Fibroblast of peridontal ligament (primary cell): ENCODE data around the gene EPB41L2.
"Not testable (repeated sequence)": the region's sequence is repeated elsewhere in the genome, so short reads cannot be mapped to it uniquely, and the experiment has no call there.

Experiments
- DNase-seq: peaks from one replicate; pipeline ENCODE4 v3.0.0-alpha.2; 2010; ENCODE audit errors: extremely low read depth

EPB41L2 gene

DNA sequence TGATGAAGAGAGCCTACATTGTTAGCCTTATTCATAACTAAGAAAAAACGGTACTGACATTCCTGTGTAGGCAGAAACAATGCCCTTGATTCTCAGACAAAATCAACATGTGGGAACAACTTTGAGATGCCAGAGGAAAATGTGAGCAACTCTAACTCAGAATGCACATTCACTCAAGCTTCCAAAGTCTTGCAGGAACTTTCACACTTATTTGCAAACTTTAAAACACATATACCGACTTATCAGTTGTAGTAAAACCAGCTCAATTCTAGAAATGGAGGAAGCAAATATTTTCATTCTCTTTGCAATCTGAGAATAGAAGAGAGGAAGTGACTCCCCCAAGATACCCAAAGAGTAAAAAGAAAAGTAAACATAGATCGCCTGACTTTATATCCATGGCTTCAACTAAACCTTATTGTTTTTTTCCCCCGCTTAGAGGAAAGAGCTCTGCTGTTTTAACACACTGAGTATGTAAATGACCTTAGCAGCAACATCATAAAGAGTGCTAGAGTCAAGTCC, 117.6 kb downstream of the EPB41L2 start:
- DNase-seq: peak; percentile 69

DNA sequence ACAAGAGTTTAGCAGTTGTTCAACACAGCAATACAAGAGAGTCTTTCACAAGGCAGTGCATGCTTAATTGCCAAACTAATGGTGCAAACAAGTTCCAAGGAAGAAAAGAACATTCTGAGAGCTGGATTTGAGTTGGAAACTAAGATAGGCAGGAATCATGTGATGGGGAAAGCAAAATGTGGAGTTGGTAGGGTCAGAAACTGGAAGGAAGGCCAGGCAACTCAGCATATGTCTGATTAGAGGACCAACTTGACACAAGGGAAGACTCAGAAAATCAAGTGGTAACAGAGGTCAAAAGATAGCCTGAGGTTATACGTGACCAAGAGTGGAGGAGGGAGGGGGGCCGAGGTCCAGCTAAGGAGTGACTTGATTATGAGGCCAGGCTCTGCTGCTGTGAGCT, 118.6 kb downstream of the EPB41L2 start:
- no peak for DNase-seq

DNA sequence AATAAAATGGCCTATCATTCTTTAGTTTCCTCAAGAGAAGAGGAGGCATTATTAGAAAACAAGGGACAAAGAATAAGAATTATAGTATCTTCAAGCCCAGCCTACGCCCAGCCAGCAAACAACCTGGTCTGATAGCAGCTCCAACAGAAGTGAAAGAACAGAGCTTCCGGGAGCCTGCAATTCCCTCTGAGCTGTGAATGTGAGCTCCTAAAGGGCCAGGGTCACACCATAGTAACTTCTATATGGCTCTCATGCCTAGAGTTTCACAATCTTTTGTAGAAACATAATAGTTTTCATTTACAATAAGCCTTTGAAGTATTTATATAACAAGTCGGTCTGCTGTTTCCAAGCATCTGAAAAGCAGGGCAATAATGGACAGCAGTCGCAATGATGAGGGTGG, 119.3 kb downstream of the EPB41L2 start:
- DNase-seq: no peak

DNA sequence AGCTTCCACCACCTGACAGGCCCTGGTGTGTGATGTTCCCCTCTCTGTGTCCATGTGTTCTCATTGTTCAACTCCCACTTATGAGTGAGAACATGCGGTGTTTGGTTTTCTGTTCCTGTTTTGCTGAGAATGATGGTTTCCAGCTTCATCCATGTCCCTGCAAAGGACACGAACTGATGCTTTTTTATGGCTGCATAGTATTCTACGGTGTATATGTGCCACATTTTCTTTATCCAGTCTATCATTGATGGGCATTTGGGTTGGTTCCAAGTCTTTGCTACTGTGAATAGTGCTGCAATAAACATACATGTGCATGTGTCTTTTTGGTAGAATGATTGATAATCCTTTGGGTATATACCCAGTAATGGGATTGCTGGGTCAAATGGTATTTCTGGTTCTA, 120.3 kb downstream of the EPB41L2 start:
- not testable (repeated sequence) for DNase-seq

DNA sequence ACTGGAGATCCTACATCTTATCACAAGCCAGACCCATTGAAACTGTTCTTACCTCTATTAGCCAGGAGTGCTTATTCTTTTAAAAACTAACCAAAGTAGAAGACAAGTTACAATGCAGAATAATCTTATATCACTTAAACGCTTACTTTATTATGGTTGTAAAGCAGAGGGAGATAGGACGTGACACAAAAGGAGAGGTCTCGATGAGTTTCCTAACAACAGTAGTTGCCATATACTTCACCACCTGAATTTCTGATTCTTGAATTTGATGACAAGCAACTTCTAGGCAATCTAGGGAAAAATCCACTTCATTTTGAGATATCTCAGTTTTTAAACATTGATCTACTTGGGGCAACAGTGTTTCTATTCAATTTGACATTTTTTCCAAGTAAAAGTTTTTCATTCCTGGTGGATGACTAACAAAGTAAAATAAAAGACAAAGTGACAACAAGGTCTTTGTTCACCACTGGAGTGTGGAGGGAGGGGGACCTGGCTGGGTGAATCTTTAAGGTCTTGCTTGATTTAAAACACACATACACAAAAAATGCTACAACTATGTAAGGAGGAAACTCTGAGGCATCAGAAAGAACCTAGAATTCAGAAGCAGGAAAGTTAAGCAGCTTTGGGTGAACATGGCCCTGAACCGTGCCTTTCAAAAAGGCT, 125.0 kb downstream of the EPB41L2 start:
- DNase-seq: no peak

DNA sequence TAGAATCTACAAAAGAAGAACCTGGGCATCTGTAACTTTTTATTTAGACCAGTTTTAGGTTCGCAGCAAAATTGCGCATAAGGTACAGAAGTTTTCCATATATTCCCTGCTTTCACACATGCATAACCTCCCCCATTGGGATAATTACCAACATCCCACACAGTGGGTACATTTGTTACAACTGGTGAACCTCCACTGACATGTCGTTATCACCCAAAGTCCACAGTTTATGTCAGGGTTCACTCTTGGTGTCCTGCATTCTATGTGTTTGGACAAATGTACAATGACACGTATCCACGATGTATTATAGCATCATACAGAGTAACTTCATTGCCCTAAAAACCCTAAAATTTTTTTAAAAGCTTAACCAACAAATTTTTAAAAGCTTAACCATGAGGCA, 126.1 kb downstream of the EPB41L2 start:
- no peak for DNase-seq

DNA sequence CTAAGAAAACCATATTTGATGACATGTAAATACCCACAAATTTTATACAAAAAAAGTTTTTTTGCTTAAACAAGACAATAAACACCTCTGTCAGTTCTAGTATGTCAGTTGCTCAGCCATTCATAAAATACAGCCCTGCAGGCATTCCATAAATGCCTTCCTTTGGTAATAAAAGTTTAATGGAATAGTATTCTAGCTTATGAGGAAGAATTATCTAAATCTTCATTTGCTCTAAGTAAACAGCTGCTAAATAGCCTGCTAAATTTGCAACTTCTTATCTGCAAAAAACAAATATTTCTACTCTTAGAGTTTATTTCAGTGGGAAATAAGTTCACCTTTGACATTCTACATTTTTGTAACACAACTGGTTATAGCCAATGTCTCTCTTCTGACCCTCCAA, 127.1 kb downstream of the EPB41L2 start:
- no peak for DNase-seq

DNA sequence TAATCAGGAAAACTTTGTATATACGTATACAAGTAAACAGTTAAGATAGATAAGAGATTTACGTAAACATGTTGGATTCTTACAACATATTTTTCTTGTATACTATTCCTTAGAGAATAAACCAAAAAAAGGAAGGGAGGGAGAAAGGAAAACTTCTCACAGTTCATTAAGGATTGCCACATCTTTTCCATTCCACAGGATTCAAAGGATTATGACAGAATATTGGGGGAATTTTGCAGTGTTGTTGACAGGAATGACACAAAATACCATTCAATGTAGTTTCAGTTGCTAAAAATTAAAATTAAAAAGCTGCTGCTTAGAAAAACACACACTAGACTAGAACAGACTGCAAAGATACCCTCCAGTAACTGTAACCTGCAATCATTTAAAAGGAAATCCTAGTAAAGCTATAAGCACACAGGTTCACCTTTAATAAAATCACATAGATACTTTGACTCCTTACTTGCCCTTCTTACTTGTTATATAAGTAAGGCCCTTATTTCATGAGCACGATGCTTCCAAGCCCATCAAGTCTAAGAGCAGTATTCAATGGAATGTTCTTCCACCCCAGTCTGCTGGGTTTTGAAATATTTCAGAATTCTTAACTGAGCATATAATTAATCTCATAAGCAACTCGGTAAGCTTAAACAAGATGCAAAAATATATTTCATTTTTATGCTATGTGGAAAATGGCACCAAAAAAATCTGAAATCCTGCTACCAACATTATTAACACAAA, 128.0 kb downstream of the EPB41L2 start:
- peak; percentile 72 for DNase-seq

DNA sequence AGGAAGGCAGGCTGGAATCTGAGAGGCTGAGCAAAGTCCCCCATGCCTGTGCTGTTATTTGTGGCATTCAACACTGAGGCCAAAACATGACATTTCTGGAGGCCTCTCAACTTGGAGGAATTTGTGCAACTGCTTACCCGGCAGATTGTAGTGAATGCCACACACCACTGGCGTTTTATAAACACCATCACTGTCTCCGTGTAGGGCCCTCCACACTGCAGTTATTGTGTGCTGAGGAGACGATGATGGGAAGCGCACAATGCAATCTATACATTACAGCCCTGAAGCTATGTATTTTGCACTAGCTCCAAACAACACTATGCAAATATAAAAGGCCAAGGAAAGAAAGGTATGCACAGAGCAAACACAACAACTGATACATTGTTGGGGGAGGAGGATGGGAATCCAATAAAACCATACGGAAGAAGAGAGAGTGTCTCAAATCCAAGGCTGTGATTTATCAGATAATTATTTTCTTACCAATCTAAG, 129.3 kb downstream of the EPB41L2 start:
- peak; percentile 78 for DNase-seq

DNA sequence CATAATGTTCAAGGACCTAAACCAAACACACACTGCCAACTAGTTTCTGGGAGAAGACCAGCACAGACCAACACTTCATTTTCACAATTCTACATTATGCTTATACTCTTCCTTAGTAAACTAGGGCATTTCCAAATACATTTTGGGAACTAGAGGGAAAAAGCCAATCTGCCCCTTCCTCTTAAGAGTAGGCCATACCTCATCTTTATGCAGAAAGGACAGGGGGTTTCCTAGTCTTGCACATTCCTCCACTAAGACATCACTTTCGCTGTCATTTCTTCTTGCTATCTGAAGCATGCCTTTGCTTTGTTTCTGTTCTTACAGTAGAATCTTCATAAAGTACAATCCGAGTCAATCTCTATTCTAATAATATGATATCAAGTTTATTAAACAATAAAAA, 130.1 kb downstream of the EPB41L2 start:
- no peak for DNase-seq

DNA sequence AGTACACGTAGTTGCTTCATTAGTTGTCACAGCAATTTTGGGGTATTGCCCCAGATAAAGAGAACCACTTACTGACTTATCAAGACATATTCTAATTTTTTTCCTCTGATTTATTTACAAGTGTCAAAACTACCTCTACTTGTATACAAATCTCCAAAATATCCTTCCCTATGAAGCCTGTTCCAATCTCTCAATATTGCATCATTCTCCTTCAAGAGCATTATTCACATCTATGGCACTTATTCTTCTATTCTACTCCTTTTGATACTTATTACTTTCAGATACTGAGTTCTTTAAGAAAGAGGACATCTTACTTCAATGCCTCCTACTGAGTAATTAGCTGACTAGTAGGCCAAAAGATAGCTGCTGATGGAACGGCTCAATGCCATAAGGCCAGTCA, 130.6 kb downstream of the EPB41L2 start:
- no peak for DNase-seq

DNA sequence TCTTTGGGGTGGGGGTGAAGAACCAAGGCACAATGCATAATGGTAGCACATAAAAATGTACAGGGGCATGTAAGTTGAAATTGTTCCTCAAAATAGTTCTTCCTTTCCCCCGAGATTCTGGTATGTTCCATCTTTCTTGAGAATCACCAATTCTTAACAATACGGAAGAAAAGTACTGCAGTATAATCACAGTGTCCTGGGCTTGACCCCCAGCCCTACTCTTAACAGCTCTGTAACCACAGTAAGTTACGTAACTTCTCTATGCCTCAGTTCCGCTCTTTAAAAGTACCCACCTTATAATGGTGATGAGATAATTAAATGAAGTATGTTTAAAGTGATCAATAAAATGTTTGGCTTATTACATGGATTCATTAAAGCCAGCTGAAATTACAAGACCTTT, 131.4 kb downstream of the EPB41L2 start:
- DNase-seq: no peak

DNA sequence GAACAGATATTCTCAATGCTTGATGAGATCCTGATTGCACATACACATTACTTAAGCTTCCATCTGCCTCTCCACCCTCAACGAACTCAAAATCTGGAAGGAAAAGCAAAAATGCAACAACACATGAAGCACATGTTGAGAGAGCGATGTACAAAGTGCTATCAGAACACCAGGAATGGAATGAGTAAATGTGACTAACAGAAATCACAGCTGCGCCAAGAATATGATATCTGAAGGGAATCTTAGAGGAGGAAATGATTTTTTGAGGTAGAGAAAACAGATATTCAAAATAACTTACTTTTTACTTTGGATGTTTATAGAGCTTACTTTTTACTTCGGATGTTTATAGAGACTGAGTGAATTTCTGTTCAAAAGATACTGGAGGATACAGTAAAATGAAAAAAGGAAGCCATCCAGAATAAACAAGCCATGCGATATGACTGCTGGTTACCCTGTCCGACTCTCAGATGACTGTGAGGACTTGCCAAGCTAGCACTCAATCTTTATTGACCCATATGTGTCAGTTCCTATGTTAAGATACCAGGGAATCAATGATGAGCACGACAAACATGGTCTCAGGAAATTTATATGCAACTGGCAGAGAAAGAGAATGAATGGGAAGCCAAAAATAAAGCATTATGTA, 133.9 kb downstream of the EPB41L2 start:
- DNase-seq: peak; percentile 93

DNA sequence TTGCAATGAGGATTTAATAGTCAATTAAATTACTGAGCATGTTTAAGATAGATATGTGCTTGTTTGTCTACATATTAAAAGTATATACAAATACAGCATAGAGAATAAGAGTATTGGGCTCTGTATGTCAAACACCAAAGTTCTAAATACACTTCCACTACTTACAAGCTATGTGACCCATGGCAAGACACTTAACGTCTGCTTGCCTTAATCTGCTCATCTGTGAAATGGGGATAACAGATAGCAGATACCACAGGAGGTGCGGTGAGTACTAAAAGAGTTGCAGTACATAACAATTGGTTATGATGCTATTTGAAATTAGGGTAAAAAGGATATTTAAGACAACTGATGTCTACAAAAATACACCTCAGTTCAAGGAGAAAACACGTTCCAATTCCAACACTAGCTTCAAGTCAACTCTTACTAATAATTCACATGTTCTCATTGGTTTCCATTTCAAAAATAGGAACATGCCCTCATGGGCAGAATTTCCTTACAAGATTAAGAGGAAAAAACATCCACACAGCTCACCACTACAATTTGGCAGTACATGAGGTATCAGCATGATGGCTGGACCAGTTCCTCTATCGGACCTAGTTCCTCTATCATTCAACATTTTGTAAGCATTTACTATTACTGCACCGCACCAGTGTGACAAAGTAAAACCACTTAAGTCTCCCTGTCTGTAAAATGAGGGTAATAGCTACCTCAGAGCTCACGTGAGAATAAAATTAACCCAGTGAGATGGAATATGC, 134.7 kb downstream of the EPB41L2 start:
- no peak for DNase-seq

DNA sequence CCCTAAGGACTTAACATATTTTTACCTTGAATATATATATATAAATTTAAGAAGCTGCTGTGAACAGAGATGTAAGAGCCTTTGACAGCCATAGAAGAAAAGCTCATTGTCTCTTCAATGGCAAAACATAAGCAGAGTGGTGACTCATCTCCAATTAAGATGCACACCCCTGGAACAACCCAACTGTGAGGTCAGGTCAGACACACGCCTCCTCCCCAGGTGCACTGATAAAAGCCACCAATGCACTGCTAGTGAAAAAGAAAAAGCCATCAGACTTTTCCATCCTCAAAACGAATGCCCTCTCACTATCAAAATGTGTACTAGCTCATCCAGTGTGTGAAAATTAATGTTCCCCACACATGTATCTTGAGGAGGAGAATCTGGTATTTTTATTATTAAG, 135.7 kb downstream of the EPB41L2 start:
- DNase-seq: no peak

DNA sequence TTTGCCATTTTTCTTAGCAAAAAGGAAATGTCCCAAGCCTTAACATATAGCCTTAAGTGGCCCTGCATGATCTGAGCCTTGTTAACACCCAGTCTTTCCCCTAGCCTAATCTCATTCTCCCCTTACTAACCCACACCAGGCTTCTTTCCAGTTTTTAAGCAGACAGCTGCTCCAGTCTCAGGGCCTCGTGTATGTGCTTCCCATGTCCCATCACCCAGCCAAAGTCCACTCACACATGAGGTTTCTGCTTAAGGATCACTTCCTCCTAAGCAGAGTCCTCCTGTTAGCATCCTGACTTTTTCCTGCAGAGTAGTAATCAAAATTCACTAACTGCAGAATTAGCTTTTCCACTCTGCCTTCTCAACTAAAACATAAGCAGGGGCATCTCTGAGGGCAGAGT, 139.7 kb downstream of the EPB41L2 start:
- DNase-seq: no peak

DNA sequence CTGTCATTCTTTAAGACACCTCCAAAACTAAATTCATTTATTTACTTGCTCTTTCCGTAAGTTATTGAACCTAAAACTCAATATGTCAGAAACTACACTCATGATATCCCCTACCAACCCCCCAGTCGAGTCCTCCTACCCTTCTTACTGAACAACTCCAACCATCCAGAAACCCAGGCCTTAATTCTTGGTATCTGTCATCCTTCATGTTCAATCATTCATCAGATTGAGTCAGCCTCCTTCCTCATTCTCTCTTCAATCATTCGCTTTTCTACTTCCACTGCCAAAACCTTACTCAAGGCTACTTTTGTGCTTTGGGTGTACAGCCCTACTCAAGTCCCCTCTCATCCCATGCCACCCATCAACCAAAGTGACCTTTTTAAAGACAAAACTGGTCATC, 140.1 kb downstream of the EPB41L2 start:
- DNase-seq: no peak

DNA sequence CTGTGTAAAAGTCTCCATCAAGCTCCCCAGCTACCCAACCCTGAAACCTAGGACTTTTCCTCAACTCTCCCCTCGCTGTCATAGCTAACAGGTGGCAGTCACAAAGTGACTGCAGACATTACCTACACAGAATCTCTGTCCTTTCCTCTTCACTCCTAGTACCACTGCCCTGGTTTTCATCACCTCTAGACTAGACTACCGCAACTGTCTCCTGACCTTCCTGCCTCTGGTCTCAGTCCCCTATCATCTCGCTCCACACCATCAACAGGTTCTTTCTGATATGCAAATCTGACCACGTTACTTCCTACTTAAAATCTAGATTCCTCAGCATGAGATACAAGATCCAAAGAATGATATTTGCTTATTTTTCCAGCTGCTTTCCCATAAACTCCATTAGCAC, 142.1 kb downstream of the EPB41L2 start:
- no peak for DNase-seq

DNA sequence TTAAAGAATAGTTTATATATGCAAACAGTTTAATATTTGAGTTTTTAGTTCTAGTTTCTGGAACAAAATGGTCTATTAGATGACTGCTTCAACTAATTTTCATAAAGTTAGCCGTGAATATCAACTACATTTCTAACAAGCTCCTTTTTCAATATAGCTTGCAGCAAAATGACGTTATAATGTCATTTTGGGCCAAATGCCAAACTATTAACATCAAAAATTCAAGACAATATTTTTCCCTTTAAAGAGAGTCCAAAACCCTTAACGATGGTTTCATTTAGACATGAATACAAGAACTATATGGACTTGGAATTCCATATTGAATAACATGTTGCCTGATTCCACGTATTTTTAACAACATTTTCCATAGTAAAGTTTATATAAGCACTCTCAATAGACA, 144.9 kb downstream of the EPB41L2 start:
- no peak for DNase-seq

DNA sequence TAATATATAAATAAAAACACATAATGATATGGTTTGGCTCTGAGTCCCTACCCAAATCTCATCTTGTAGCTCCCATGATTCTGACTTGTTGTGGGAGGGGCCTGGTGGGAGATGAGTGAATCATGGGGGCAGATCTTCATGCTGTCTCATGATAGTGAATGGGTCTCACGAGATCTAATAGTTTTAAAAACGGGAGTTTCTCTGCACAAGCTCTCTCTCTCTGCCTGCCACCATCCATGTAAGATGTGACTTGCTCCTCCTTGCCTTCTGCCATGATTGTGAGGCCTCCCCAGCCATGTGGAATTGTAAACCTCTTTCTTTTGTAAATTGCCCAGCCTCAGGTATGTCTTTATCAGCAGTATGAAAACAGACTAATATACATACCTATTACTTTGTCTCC, 147.4 kb downstream of the EPB41L2 start:
- not testable (repeated sequence) for DNase-seq

DNA sequence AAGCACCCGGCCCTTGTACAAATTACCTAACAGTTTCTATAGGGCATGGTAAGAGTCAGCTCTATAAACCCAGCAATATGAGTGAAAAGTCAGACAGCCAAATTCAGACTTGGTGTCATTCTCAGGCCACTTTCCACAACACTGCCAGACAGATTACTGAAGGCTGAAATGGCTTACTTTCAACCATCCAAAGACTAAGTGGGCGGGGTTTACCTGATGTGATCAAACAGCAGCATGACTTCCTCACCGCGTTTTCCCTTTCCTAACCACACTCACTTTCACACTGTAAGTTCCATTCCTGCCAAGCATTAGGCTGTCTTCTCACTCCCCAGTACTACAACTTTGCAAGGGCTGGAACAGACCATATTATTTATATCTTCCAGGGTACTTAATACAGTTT, 149.9 kb downstream of the EPB41L2 start:
- DNase-seq: no peak

DNA sequence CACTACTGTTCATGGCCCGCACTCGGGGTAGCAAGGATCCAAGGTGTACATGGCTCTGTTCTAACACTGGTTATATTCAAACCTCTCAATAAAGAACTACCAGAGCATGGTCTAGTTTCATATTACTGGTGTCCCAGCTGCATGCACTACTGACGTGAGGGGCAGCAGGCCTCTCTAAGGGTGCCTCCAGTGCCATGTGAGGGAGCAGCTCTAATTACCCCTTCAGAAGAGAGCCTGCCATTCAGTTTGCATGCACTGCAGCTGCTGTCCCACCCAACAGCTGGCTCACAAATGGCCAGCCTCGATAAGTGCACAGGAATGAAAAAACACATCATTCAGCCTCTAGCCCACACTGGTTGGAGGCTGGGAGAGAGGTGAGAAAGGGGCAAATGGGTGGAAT, 150.6 kb downstream of the EPB41L2 start:
- no peak for DNase-seq
